Trophoblast cell (in vitro differentiated cells and primary cell): Measurements from ENCODE around the gene MAEL.

ENCODE experiments used
- DNase-seq, 2 donors: peaks; one replicate each; pipeline ENCODE4 v3.0.0-alpha.2; 2016
- H2AFZ ChIP-seq: 2 replicates; pipeline ENCODE4 v1.6.1; 2013; ENCODE audit warnings: low read length, moderate library complexity, mild to moderate bottlenecking; ENCODE audit not compliant: insufficient read depth, poor library complexity
- H2AK5ac ChIP-seq: 2 replicates; pipeline ENCODE4 v1.6.1; 2013; ENCODE audit warnings: mild to moderate bottlenecking, low read length
- H2BK120ac ChIP-seq: 2 replicates; pipeline ENCODE4 v1.6.1; 2013; ENCODE audit warnings: low read length, mild to moderate bottlenecking, moderate library complexity; ENCODE audit not compliant: insufficient read depth, poor library complexity
- H2BK12ac ChIP-seq: 2 replicates; pipeline ENCODE4 v1.6.1; 2013; ENCODE audit warnings: mild to moderate bottlenecking, low read length, moderate library complexity
- H2BK5ac ChIP-seq: 2 replicates; pipeline ENCODE4 v1.6.1; 2013; ENCODE audit warnings: low read length, low read depth, moderate library complexity, mild to moderate bottlenecking; ENCODE audit not compliant: poor library complexity
- H3K14ac ChIP-seq: 2 replicates; pipeline ENCODE4 v1.6.1; 2013; ENCODE audit warnings: mild to moderate bottlenecking, low read length
- H3K18ac ChIP-seq: 2 replicates; pipeline ENCODE4 v1.6.1; 2013; ENCODE audit warnings: mild to moderate bottlenecking, low read length
- H3K23ac ChIP-seq: 2 replicates; pipeline ENCODE4 v1.6.1; 2013; ENCODE audit warnings: low read length
- H3K27ac ChIP-seq: 2 replicates; pipeline ENCODE4 v1.5.1; 2013; ENCODE audit warnings: low read depth, mild to moderate bottlenecking, inconsistent platforms, low read length, moderate library complexity
- H3K27me3 ChIP-seq: 2 replicates; pipeline ENCODE4 v1.6.1; 2013; ENCODE audit warnings: inconsistent platforms, mild to moderate bottlenecking, low read length, moderate library complexity; ENCODE audit not compliant: insufficient read depth
- H3K36me3 ChIP-seq, 2 experiments: 1 replicate in 1 of 2; 2 replicates in 1 of 2; pipeline ENCODE4 v1.6.1; 2013; ENCODE audit warnings: low read length in 2 of 2, mild to moderate bottlenecking in 2 of 2, moderate library complexity in 1 of 2; ENCODE audit not compliant: insufficient read depth in 2 of 2, control insufficient read depth in 1 of 2
- H3K4ac ChIP-seq: 2 replicates; pipeline ENCODE4 v1.6.1; 2013; ENCODE audit warnings: low read depth, mild to moderate bottlenecking, low read length, moderate library complexity
- H3K4me1 ChIP-seq, 2 experiments: 1 replicate in 1 of 2; 2 replicates in 1 of 2; pipeline ENCODE4 v1.6.1; 2013; ENCODE audit warnings: low read length in 2 of 2, mild to moderate bottlenecking in 2 of 2, moderate library complexity in 1 of 2; ENCODE audit not compliant: insufficient read depth in 2 of 2, control insufficient read depth in 1 of 2
- H3K4me2 ChIP-seq: 2 replicates; pipeline ENCODE4 v1.6.1; 2013; ENCODE audit warnings: inconsistent platforms, mild to moderate bottlenecking, low read length, moderate library complexity
- H3K4me3 ChIP-seq: 2 replicates; pipeline ENCODE4 v1.5.1; 2013; ENCODE audit warnings: mild to moderate bottlenecking, low read depth, low read length, inconsistent platforms
- H3K79me1 ChIP-seq: one replicate; pipeline ENCODE4 v1.6.1; 2013; ENCODE audit warnings: low read length
- H3K79me2 ChIP-seq: 2 replicates; pipeline ENCODE4 v1.6.1; 2013; ENCODE audit warnings: low read length, mild to moderate bottlenecking; ENCODE audit not compliant: control insufficient read depth, insufficient read depth, poor library complexity
- H3K9ac ChIP-seq: 2 replicates; pipeline ENCODE4 v1.6.1; 2013; ENCODE audit warnings: mild to moderate bottlenecking, low read length
- H3K9me3 ChIP-seq: 2 replicates; pipeline ENCODE4 v1.6.1; 2013; ENCODE audit warnings: low read depth, mild to moderate bottlenecking, control low read depth, inconsistent platforms, low read length; ENCODE audit not compliant: insufficient read depth
- H4K12ac ChIP-seq: 2 replicates; pipeline ENCODE4 v1.6.1; 2013; ENCODE audit warnings: low read depth, mild to moderate bottlenecking, low read length, moderate library complexity
- H4K8ac ChIP-seq: 2 replicates; pipeline ENCODE4 v1.6.1; 2013; ENCODE audit warnings: low read depth, mild to moderate bottlenecking, low read length, moderate library complexity
- H4K91ac ChIP-seq: one replicate; pipeline ENCODE4 v1.6.1; 2013; ENCODE audit warnings: low read depth, mild to moderate bottlenecking, low read length, moderate library complexity
- WGBS: extraction: QIAGEN DNeasy Blood & Tissue Kit; methylation state at CpG from one replicate; pipeline ENCODE4 v1.1.7; 2013; ENCODE audit warnings: missing lambda C conversion rate; ENCODE audit not compliant: insufficient read length, insufficient coverage; ENCODE audit errors: extremely low coverage; 5-methylcytosine and 5-hydroxymethylcytosine counted together

The MAEL gene

GRCh38 chr1:167051907-167052306 lies 62.8 kb downstream of the MAEL start:
- DNase-seq, result no peak
- no peak overlapping the region for H3K4me3 ChIP-seq

GRCh38 chr1:167052389-167052788 lies 63.3 kb downstream of the MAEL start:
- H3K79me2 ChIP-seq, result no peaks in the 10 kb centered on the region
- no peak overlapping the region for H3K9ac ChIP-seq
- no peak overlapping the region for H4K8ac ChIP-seq
- no peak overlapping the region for H4K12ac ChIP-seq
- H3K18ac ChIP-seq, result no peak overlapping the region
- H2AK5ac ChIP-seq, result no peak overlapping the region
- H3K4me3 ChIP-seq, result no peak overlapping the region
- H4K91ac ChIP-seq, result no peak overlapping the region
- no CpG with 5 or more reads among the region's 8 CpGs for WGBS
- no peak overlapping the region for H2AFZ ChIP-seq
- no peak overlapping the region for H2BK120ac ChIP-seq
- H3K4me2 ChIP-seq, result no peak overlapping the region
- no peaks in the 10 kb centered on the region for H3K79me1 ChIP-seq
- peak; percentile 11 to 41 for DNase-seq
- H2BK5ac ChIP-seq, result no peak overlapping the region
- H3K36me3 ChIP-seq, result no peaks in the 10 kb centered on the region
- no peaks in the 10 kb centered on the region for H3K4me1 ChIP-seq
- H3K27ac ChIP-seq, result no peak overlapping the region
- H2BK12ac ChIP-seq, result no peak overlapping the region
- peaks cover 6% of the 10 kb centered on the region for H3K9me3 ChIP-seq
- no peak overlapping the region for H3K23ac ChIP-seq
- H3K4ac ChIP-seq, result no peak overlapping the region
- H3K27me3 ChIP-seq, result no peaks in the 10 kb centered on the region
- H3K14ac ChIP-seq, result no peak overlapping the region

More at GRCh38 chr1:167051907-167052306, 62.8 kb downstream of the MAEL start:
- Histone ChIP-seq H4K12ac (no peak overlapping the region), H3K4me2 (no peak overlapping the region), H2AFZ (no peak overlapping the region), H2BK5ac (no peak overlapping the region), H3K79me2 (no peaks in the 10 kb centered on the region), H3K23ac (no peak overlapping the region), H4K8ac (no peak overlapping the region), H3K9me3 (peaks cover 6% of the 10 kb centered on the region), H3K79me1 (no peaks in the 10 kb centered on the region), H2BK120ac (no peak overlapping the region), H2BK12ac (no peak overlapping the region), H3K18ac (no peak overlapping the region), H2AK5ac (no peak overlapping the region), H3K27ac (no peak overlapping the region), H3K4me1 (no peaks in the 10 kb centered on the region), H3K9ac (no peak overlapping the region), H3K27me3 (no peaks in the 10 kb centered on the region), H3K14ac (no peak overlapping the region), H3K36me3 (no peaks in the 10 kb centered on the region), H4K91ac (no peak overlapping the region), H3K4ac (no peak overlapping the region)
- WGBS, result no CpG with 5 or more reads among the region's 5 CpGs

- Histone ChIP-seq H3K4me1 (peaks cover 0 to 2% of the 10 kb centered on the region in 2 experiments), H3K79me1 (peaks cover 2% of the 10 kb centered on the region), H3K27me3 (no peaks in the 10 kb centered on the region), H4K8ac (no peak overlapping the region), H2AFZ (no peak overlapping the region), H3K9ac (no peak overlapping the region), H3K36me3 (no peaks in the 10 kb centered on the region), H3K4me2 (no peak overlapping the region), H2BK5ac (no peak overlapping the region), H3K14ac (no peak overlapping the region), H3K18ac (no peak overlapping the region), H2BK120ac (no peak overlapping the region), H3K4me3 (no peak overlapping the region), H4K91ac (no peak overlapping the region), H2BK12ac (no peak overlapping the region), H3K79me2 (no peaks in the 10 kb centered on the region), H3K27ac (no peak overlapping the region), H3K9me3 (peaks cover 6% of the 10 kb centered on the region), H3K4ac (no peak overlapping the region), H2AK5ac (no peak overlapping the region), H4K12ac (no peak overlapping the region), H3K23ac (no peak overlapping the region)
- no peak for DNase-seq
- no CpG with 5 or more reads among the region's 3 CpGs for WGBS
These were observed 65.5 kb downstream of the MAEL start for GRCh38 chr1:167054531-167054930.

GRCh38 chr1:167054946-167055630 lies 66.0 kb downstream of the MAEL start:
- Histone ChIP-seq H4K8ac (no peak overlapping the region), H4K12ac (no peak overlapping the region), H3K4ac (no peak overlapping the region), H3K79me2 (no peaks in the 10 kb centered on the region), H3K4me1 (peaks cover 0 to 2% of the 10 kb centered on the region in 2 experiments), H3K18ac (no peak overlapping the region), H3K4me2 (no peak overlapping the region), H2BK5ac (no peak overlapping the region), H3K27me3 (no peaks in the 10 kb centered on the region), H3K14ac (no peak overlapping the region), H3K9me3 (peaks cover 6% of the 10 kb centered on the region), H3K36me3 (no peaks in the 10 kb centered on the region), H2BK120ac (no peak overlapping the region), H2BK12ac (no peak overlapping the region), H3K9ac (no peak overlapping the region), H2AFZ (no peak overlapping the region), H3K23ac (no peak overlapping the region), H4K91ac (no peak overlapping the region), H3K4me3 (no peak overlapping the region), H3K27ac (no peak overlapping the region), H2AK5ac (no peak overlapping the region), H3K79me1 (peaks cover 2% of the 10 kb centered on the region)
- no CpG with 5 or more reads among the region's 14 CpGs for WGBS
- DNase-seq, result no peak
